ENCODE measurements around the gene ZNF30.

ZNF30 gene

DNA sequence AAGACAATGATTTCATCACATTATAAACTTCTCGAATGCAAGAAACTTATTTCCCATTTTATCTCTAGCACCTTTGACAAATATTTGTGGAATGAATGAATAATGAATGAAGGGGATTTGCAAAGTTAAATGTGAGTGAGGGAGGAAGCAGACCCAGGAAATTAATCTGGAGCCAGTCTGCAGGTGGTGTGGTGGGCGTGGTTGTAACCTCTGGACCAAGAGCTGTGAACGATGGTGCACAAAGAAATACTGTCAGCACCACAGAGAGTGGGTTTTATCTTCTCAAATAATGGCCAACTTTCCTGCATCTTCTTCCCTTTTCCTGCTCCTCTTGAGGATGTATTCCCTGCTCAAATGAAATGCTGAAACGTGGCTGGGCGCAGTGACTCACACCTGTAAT, 48.4 kb downstream of the ZNF30 start:
- DNase-seq (ENCODE audit: low read depth in 1 of 2, low spot score in 1 of 2): no peak
- no peak overlapping the region for H3K27ac ChIP-seq (replicated peaks)
- no peaks in the 10 kb centered on the region for H3K27me3 ChIP-seq (ENCODE audit: insufficient read depth, poor library complexity, severe bottlenecking)
- H3K4me3 ChIP-seq (replicated peaks; ENCODE audit: insufficient read depth, low read length): no peak overlapping the region
- TF ChIP-seq GABPA (IDR thresholded peaks at IDR 0.05; ENCODE audit: low read depth) (no peak), SPI1 (IDR thresholded peaks at IDR 0.05; ENCODE audit: borderline replicate concordance, low read depth) (no peak), POLR2AphosphoS5 (IDR thresholded peaks at IDR 0.05; ENCODE audit: low read depth) (no peak)
- TF ChIP-seq, protein P1, sequence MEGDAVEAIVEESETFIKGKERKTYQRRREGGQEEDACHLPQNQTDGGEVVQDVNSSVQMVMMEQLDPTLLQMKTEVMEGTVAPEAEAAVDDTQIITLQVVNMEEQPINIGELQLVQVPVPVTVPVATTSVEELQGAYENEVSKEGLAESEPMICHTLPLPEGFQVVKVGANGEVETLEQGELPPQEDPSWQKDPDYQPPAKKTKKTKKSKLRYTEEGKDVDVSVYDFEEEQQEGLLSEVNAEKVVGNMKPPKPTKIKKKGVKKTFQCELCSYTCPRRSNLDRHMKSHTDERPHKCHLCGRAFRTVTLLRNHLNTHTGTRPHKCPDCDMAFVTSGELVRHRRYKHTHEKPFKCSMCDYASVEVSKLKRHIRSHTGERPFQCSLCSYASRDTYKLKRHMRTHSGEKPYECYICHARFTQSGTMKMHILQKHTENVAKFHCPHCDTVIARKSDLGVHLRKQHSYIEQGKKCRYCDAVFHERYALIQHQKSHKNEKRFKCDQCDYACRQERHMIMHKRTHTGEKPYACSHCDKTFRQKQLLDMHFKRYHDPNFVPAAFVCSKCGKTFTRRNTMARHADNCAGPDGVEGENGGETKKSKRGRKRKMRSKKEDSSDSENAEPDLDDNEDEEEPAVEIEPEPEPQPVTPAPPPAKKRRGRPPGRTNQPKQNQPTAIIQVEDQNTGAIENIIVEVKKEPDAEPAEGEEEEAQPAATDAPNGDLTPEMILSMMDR (IDR thresholded peaks at IDR 0.05; ENCODE audit: insufficient read depth, low read length): no peak
- TF ChIP-seq, protein P2, sequence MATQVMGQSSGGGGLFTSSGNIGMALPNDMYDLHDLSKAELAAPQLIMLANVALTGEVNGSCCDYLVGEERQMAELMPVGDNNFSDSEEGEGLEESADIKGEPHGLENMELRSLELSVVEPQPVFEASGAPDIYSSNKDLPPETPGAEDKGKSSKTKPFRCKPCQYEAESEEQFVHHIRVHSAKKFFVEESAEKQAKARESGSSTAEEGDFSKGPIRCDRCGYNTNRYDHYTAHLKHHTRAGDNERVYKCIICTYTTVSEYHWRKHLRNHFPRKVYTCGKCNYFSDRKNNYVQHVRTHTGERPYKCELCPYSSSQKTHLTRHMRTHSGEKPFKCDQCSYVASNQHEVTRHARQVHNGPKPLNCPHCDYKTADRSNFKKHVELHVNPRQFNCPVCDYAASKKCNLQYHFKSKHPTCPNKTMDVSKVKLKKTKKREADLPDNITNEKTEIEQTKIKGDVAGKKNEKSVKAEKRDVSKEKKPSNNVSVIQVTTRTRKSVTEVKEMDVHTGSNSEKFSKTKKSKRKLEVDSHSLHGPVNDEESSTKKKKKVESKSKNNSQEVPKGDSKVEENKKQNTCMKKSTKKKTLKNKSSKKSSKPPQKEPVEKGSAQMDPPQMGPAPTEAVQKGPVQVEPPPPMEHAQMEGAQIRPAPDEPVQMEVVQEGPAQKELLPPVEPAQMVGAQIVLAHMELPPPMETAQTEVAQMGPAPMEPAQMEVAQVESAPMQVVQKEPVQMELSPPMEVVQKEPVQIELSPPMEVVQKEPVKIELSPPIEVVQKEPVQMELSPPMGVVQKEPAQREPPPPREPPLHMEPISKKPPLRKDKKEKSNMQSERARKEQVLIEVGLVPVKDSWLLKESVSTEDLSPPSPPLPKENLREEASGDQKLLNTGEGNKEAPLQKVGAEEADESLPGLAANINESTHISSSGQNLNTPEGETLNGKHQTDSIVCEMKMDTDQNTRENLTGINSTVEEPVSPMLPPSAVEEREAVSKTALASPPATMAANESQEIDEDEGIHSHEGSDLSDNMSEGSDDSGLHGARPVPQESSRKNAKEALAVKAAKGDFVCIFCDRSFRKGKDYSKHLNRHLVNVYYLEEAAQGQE (IDR thresholded peaks at IDR 0.05; ENCODE audit: insufficient replicate concordance, low read depth): no peak

DNA sequence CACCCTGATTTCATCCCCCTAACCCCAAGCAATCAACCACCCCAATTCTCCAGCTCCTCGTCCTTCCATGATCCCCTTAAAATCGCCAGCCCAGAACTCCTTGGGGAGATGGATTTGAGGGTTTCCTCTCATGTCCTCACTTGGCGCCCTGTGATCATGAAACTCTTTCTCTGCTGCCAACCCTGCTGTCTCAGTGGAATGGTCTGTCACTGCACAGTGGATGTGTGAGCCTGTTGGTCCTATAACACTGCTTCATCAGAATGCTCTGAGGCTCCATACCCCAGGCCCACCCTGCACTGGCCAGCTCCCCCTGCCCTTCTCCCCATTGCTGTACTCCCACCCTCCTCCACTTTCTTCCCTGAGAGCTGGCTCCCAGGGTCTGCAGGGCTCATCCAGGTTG, 49.9 kb downstream of the ZNF30 start:
- no peaks in the 10 kb centered on the region for H3K27me3 ChIP-seq (ENCODE audit: insufficient read depth, poor library complexity, severe bottlenecking)
- no peak overlapping the region for H3K4me3 ChIP-seq (replicated peaks; ENCODE audit: insufficient read depth, low read length)
- no peak overlapping the region for H3K27ac ChIP-seq (replicated peaks)
- no peak for DNase-seq (ENCODE audit: low read depth in 1 of 2, low spot score in 1 of 2)
- TF ChIP-seq, protein P2 (IDR thresholded peaks at IDR 0.05; ENCODE audit: insufficient replicate concordance, low read depth): no peak
- TF ChIP-seq POLR2AphosphoS5 (IDR thresholded peaks at IDR 0.05; ENCODE audit: low read depth) (no peak), SPI1 (IDR thresholded peaks at IDR 0.05; ENCODE audit: borderline replicate concordance, low read depth) (no peak), GABPA (IDR thresholded peaks at IDR 0.05; ENCODE audit: low read depth) (no peak)
- TF ChIP-seq, protein P1 (IDR thresholded peaks at IDR 0.05; ENCODE audit: insufficient read depth, low read length): no peak

- Histone ChIP-seq H3K4me3 (replicated peaks; ENCODE audit: insufficient read depth, low read length) (no peak overlapping the region), H3K27me3 (ENCODE audit: insufficient read depth, poor library complexity, severe bottlenecking) (no peaks in the 10 kb centered on the region), H3K27ac (replicated peaks) (no peak overlapping the region)
- TF ChIP-seq, protein P2 (IDR thresholded peaks at IDR 0.05; ENCODE audit: insufficient replicate concordance, low read depth): no peak
- TF ChIP-seq GABPA (IDR thresholded peaks at IDR 0.05; ENCODE audit: low read depth) (no peak), SPI1 (IDR thresholded peaks at IDR 0.05; ENCODE audit: borderline replicate concordance, low read depth) (no peak), POLR2AphosphoS5 (IDR thresholded peaks at IDR 0.05; ENCODE audit: low read depth) (no peak)
- TF ChIP-seq, protein P1 (IDR thresholded peaks at IDR 0.05; ENCODE audit: insufficient read depth, low read length): no peak
- no peak for DNase-seq (ENCODE audit: low read depth in 1 of 2, low spot score in 1 of 2)
Measured at GRCh38 chr19:34979819-34980640, 53.3 kb downstream of the ZNF30 start.
